Stimulated activated CD8-positive, alpha-beta memory T cell treated with anti-CD3 and anti-CD28 coated beads, Interleukin-15, amount 100 ng/mL, for 4 hours (primary cell): ENCODE measurements around the gene LMNB1.
"Not testable (repeated sequence)": the region's sequence is repeated elsewhere in the genome, so short reads cannot be mapped to it uniquely, and the experiment has no call there.

Experiments used
- DNase-seq, 2 donors: peaks; one replicate each; pipeline ENCODE4 v3.0.0-alpha.2; 2020; ENCODE audit warnings: low read depth in 2 of 2

LMNB1 gene

DNA sequence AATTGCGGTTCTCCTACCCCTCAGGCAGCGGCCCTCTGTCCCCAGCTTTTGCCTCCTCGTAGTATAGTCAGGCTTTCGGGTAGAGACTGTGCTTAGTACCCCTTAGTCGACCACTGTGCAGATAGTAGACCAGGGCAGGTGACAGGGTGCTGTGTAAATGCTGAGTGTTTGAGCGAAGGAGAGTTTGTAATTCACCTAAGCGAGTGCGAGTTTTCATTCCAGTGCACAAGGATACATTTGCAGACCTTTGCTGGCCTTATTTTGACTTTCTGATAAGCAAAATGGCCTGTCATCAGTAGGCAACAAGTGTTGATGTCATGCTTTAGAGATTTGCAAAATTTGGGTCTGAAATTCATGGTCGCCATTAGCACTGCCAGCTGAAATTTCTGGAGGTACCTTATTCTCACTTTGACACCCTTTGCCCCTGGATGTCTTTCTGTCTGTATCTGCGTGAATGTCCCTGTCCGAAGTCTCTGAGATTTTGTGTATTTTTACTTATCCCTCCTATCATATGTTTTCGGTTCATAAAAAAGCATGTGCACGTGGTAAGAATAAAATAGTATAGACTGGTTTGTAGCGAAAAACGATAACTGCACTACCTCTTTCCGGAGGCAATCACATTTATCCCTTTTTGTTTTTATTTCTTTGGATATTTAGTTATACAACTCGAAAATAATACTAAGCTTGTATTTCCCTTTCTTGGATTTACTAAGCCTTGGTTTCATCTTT lies 1.9 kb downstream of the LMNB1 start:
- DNase-seq, result no peak

DNA sequence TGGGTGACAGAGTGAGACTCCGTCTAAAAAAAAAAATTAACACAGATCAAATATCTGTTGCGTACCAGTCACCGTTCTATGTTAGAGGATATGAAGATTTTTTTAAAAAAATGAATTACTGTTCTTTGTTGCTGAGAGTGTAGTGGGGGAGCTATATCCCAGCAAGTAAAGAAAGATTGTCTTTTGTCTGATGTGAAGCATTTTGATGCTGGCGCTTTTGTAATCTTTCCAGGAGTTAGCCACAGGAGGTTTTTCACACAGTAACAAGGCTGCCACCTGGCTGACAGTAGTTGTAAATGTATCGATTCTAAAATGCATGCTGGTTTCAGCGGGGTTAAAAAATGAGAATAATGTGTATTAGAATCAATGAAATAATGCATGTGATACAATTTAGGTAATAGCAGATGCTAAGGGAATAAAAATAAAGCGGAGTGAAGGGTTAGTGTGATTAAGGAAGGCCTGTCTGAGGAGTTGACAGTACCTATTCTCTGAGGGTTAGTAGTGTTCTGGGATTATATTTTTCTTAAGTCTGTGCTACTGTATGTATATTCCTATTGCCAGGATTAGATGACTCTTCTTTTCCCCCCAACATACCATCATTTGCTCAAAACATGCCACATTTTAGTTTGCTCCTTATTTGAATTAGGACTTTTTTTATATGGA lies 3.4 kb downstream of the LMNB1 start:
- DNase-seq, result no peak

DNA sequence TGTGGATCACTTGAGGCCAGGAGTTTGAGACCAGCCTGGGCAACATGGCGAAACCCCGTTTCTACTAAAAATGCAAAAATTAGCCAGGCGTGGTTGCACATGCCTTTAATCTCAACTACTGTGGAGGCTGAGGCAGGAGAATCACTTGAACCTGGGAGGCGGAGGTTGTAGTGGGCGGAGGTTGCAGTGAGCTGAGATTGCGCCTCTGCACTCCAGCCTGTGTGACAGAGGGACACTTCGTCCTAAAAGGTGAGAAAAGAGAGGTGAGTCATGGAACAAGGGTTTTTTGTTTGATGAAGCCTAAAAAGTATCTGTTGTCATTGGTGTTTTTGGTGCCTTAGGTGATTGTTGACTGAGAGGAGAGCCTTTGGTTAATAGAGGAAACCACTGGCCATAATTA lies 11.5 kb downstream of the LMNB1 start:
- DNase-seq, result not testable (repeated sequence)

DNA sequence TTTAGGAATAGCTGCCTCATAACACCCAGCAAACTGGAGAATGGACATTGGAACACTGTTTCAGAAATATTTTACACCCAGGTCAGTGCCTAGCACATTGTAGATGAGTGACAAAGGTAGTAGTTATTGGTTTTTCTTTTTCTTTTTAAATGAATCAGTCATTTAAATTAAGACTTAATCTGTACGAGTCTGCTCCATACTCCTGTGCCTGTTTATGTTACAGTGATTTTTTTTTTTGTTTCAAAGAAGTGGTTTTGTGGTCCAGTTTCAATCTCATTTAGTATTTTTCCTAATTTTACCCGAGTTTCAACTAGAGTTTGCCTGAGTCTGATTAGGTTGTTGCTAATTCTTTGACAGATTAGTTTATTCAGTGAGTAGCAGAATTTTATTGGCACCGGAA lies 16.2 kb downstream of the LMNB1 start:
- no peak for DNase-seq

DNA sequence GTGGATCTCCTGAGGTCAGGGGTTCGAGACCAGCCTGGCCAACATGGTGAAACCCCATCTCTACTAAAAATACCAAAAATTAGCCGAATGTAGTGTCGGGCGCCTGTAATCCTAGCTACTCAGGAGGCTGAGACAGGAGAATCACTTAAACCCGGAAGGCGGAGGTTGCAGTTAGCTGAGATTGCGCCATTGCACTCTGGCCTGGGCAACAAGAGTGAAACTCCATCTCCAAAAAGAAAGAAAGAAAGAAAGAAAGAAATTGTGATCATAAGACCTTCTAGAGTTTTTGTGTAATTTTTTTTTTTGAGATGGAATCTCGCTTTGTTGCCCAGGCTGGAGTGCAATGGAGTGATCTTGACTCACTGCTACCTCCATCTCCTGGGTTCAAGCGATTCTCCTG lies 16.7 kb downstream of the LMNB1 start:
- DNase-seq, result not testable (repeated sequence)

DNA sequence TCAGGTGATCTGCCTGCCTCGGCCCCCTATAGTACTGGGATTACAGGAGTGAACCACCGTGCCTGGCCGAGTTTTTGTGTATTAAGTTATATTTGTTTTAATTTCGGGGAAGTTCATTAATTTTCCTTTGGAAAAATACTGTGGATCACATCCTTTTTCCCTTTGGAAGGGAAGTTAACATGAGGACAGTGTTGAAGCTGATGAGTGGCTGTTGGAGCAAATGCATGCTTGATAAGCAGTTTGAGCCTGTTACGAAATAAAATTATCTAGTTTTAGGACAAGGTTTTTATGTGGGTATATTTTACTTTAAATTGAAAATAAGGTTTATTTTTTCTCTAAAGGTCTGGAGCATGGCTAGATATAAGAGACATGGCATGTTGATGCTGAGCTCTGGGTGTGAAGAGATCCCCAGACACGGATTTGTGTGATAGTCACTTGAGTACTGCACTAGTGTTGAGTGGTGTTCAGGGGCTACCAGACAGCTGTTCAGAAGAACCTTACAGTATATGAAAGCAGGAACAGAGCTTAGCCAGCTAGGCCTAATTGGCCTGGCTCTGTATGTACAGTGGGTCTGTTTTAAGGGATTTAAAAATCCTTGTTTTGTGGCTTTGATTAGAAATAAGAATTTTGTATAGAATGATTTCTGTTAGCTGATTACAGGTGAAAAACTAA lies 17.4 kb downstream of the LMNB1 start:
- DNase-seq, result no peak

DNA sequence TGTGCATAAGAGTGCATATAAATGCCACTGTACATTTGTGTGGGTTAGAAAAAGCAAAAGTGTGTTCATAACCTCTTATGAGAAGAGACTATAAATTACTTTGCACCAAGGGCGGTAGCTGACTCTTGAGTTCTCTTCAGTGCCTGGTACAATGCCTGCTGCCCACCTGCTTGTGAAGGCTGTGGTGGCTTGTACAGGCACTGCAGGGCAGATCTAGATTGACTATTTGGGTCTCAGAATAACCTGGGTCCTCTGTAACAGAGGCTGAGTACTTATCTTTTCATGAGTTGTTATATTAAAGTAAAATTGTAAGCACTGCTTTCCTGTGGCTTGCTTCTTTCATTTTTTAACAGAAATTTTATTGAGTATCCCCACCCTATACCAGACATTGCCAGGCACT lies 22.8 kb downstream of the LMNB1 start:
- DNase-seq, result no peak

DNA sequence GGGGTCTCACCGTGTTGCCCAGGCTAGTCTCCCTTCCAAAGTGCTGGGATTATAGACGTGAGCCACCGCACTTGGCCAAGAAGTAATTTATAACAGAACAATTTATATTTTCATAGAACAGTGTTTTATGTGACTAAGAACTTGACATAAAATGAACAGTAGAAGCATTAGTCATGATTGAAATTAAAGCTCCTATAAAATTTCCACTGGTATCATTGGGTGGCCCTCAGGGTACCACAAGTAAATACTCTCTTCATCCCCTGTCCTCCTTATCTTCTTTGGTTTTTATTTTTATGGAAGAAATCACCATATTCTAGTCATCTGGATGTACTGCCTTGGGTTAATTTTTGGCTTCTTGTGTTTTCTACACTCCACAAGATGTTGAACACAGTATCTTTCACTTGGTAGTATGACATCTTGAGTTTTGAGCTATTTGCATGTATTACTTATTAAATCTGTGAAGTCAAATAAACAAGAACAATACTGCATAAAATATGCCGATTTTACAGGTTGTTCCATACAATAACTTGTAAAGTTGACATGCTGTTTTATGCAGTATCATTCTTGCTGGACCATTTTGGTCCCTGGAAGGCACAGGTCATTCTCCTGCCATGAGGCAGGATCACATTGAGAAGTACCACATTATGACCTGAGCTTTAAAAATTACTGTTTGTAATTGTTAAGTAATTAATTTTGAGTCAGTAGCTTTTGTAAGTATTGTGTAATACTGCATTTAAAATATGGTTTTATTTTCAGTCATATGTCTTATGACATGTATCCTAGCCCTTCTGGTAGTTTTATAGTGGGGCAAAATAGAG lies 24.4 kb downstream of the LMNB1 start:
- DNase-seq, result no peak

DNA sequence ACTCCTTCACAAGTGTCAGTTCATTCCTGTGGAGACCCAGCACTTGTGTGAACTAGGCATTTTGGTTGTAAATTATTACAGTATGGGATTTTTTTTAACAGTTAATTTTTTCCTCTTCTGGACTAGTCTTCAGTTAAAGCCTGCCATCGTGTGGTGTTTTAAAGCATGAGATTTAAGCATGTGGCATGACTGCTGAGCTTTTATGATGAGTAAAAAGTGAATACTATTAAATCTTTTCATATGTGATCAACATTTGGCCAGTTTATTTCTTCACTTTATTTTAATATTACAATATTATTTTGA lies 25.0 kb downstream of the LMNB1 start:
- DNase-seq, result no peak

DNA sequence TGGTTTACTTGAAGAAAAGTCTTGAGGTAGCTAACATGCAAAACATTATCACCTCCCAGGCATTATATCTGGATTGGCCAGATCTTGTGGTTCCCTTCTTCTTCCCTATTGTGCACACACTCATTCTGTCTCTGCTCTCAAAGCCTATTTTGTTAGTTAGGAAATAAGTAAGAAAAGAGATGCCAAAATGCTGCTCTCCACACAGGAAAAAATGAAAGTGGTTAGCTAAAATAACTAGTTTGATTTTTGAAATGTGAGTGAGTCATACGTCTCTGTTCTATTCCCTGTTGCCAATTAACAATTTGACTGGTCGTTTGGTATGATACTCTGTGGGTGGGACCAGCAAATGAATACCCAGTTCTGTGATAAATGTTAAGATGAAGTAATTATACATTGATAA lies 28.1 kb downstream of the LMNB1 start:
- no peak for DNase-seq

DNA sequence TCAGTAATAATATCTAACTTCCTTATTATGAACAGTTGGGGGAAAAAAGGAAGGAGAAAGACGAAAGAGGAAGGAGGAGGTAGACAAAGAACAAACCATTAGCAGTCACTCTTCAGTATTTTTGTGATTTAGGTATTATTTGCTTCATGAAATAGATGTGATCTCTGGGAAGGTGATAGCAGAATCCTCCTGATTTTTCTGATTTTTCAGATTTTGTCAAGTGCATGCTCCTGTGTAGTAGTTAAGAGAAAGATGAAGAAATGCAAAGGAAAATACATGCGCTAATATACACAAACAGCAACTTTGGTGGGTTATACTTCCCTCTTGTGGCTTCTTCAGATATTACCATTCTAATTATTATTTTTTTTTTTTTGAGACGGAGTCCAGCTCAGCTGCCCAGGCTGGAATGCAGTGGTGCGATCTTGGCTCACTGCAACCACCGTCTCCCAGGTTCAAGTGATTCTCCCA lies 31.6 kb downstream of the LMNB1 start:
- no peak for DNase-seq

DNA sequence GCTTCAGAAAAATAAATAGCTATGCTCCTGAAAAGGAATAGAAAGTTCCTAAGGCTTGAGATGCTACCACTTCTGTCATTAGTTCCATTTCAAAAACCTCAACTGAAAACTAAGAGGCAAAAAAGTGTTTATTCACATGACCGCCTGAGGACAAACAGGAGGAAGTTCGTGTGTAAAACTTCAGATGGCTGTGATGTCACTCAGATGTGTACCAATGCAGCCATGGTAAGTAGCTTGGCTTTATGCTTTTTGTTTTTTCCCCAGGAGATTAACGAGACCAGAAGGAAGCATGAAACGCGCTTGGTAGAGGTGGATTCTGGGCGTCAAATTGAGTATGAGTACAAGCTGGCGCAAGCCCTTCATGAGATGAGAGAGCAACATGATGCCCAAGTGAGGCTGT lies 33.0 kb downstream of the LMNB1 start:
- no peak for DNase-seq

DNA sequence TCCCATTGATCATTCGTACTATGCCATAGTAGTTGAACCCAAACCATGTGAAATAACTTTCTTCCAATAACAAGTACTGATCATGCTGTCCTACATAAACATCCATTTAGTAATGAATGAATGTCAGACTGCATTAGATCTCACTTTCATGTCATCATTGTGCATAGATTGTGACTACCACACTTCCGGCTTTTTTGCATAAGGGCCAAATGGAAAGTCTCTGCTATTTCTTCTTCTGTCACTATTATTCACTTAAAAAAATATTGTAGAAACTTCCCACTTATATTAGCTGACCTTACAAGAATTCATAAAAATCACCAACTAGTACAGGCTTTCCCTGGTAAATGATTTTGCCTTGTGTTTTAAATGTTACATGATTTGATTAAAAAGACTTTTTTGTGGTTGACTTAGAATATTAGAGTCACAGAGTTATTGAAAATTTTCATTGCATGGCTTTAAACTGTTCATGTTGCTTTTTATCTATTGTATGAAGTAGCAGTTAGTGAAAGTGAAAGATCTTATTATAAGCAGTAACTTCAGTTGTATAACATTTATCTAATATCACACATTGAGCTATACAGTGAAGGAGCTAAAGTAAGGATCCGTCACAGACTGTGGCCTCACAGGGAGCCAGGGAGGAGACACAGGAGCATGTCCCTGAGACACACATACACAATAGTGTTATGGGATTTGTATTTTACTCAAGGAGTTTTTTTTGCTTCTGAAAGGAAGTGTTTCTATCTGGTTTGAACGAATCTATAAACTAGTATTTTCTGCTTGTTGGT lies 33.9 kb downstream of the LMNB1 start:
- no peak for DNase-seq

DNA sequence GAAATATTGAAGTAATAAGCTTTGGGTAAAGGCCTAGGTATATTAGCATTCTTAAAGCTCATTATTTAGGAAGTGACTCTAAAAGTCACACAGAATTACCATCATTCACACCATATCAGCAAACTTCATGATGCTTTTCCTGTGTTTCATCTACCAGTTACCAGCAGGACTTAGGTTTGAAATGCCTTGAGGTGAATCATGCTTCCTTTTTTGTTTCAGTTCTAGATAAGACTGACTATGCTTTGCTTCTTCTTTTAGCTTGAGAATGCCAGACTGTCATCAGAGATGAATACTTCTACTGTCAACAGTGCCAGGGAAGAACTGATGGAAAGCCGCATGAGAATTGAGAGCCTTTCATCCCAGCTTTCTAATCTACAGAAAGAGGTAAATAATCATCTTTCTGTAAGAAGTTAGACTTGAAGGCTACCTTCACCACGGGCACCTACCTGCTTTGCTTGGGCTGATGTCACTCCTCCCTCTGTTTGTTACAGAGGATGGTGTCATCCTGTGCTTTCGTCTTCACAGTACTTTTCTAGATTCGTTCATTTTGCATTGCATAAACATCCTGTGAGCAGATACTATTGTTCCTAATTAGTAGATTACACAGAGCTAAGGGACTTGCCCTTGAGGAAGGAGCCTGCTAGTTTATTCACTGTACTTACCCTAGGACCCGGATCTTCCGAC lies 34.7 kb downstream of the LMNB1 start:
- no peak for DNase-seq

DNA sequence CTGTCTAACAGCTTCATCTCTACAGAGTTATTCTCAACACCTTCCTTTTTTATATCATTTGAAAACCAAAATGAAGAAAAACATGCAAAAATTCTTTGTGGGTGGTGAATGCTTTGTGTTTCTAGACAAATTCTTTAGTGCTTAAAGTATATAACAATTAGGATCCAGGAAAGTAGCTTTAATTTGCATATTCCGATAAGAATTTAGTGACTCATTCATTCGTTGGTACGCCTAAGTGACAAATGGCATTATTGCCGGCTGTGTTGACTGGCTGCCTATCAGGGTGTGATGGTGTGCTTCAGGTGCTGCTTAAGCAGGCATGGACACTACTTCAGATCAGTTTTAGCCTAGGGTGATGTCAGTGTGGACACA lies 35.2 kb downstream of the LMNB1 start:
- no peak for DNase-seq

DNA sequence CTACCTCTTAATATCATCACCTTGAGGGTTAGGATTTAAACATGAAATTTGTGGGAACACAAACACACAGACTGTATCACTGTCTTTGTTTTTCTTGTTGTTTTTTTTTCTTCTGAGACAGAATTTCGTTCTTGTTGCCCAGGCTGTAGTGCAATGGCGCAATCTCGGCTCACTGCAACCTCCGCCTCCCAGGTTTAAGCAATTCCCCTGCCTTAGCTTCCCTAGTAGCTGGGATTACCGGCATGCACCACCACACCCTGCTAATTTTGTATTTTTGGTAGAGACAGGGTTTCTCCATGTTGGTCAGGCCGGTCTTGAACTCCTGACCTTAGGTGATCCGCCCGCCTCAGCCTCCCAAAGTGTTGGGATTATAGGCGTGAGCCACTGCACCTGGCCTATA lies 36.9 kb downstream of the LMNB1 start:
- not testable (repeated sequence) for DNase-seq

DNA sequence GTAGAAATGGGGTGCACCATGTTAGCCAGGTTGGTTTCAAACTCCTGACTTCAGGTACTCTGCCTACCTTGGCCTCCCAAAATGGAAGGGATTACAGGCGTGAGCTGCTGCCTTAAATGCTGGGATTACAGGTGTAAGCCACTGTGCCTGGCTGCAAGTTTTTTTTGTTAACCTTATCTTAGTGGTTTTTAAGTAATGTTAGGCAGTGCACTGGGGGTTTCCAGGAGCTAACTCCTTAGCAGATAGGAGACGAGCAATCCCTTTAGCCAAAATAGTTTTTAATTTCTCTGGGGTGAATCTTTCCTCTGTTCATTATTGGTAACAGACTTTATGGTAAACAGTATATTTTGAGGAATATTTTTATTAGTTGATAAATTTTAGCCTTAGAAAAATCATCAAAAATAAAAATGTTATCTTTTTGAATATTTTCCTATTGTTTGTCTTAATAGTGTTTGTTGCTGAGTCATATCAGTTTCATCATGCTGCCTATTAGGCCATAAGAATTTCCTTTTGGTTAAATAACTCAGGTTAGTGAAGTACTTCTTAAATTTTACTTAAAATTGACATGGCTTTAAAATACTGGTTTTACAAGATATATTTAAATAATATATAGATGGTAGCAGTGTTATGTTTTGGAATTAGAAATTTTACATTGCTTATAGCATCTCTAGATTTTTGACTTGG lies 37.9 kb downstream of the LMNB1 start:
- no peak for DNase-seq

DNA sequence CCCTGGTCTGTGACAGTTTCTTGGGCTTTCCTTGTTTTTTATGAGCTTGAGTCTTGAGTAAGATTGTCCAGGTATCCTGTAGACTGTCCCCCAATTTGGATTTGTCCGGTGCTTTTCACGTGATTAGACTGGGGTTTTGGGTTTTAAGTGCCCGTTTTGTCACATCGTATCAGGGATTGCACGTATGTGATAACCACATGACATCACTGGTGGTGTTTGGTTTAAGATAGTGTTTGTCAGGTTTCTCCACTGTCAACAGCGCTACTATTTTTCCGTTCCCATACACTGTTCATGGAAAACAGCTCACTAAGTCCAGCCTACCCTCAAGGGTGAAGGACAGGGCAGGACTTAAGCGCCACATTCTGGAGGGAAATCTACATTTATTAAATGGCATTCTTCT lies 39.7 kb downstream of the LMNB1 start:
- no peak for DNase-seq

DNA sequence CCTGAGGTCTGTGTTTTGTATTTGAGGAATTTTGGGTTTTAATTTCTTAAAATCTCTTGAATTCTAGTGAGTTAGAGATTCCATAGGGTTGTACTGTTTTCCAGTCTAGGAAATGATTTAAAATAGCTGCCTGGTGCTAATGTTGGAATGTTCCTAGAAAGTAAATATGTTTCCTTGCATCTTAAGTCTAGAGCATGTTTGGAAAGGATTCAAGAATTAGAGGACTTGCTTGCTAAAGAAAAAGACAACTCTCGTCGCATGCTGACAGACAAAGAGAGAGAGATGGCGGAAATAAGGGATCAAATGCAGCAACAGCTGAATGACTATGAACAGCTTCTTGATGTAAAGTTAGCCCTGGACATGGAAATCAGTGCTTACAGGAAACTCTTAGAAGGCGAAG lies 41.8 kb downstream of the LMNB1 start:
- no peak for DNase-seq

DNA sequence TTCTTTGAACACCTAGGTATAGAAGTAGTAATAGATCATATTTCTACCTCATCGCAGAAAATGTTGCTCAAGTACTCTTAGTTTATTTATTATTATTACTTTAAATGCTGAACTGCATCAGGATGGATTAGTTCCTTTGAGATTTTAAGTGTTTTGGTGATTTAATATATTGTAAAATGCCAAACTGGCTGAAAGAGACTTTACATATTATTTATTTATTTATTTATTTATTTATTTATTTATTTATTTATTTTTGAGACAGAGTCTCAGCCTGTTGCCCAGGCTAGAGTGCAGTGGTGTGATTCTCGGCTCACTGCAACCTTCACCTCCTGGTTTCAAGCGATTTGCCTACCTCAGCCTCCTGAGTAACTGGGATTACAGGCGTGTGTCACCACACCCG lies 42.3 kb downstream of the LMNB1 start:
- DNase-seq, result no peak
